Naive B cell (primary cell): ENCODE results near the gene CD72. TPM values are rescaled to one million over a fixed set of nuclear protein-coding genes. Genes with fewer than 3 reads are reported as not detected.
"Not testable (repeated sequence)": the region's sequence is repeated elsewhere in the genome, so short reads cannot be mapped to it uniquely, and the experiment has no call there.

Experiments used
- ATAC-seq, 2 donors: fragments of 150-1000 bp; cut with Tn5 transposase; 2 replicates each; pipeline ENCODE4 v1.10.0; 2021; ENCODE audit warnings: low read depth in 2 of 2, mild to moderate bottlenecking in 2 of 2, moderate library complexity in 2 of 2
- DNase-seq: peaks from one replicate; pipeline ENCODE4 v3.0.0; 2022
- H3K27ac Mint-ChIP-seq, 6 donors: one replicate each; pipeline ENCODE4 v1.8.0; 2020 to 2022; ENCODE audit warnings: mild to moderate bottlenecking in 6 of 6, mixed read lengths in 6 of 6, moderate library complexity in 5 of 6, inconsistent platforms in 2 of 6
- H3K27me3 Mint-ChIP-seq, 3 donors: one replicate each; pipeline ENCODE4 v1.8.0; 2021 to 2022; ENCODE audit warnings: mixed read lengths in 3 of 3, mild to moderate bottlenecking in 1 of 3
- H3K36me3 Mint-ChIP-seq, 2 donors: one replicate each; pipeline ENCODE4 v1.8.0; 2020 to 2022; ENCODE audit warnings: mixed read lengths in 2 of 2, inconsistent platforms in 1 of 2, mild to moderate bottlenecking in 1 of 2
- H3K4me1 Mint-ChIP-seq, 3 donors: one replicate each; pipeline ENCODE4 v1.8.0; 2020 to 2022; ENCODE audit warnings: mixed read lengths in 3 of 3, inconsistent platforms in 1 of 3, mild to moderate bottlenecking in 1 of 3, moderate library complexity in 1 of 3
- H3K4me3 Mint-ChIP-seq, 8 donors: one replicate each; pipeline ENCODE4 v1.8.0; 2020 to 2022; ENCODE audit warnings: mild to moderate bottlenecking in 8 of 8, mixed read lengths in 8 of 8, moderate library complexity in 8 of 8, inconsistent platforms in 2 of 8
- H3K9me3 Mint-ChIP-seq, 7 donors: one replicate each; pipeline ENCODE4 v1.8.0; 2020 to 2022; ENCODE audit warnings: mixed read lengths in 7 of 7, mild to moderate bottlenecking in 5 of 7, inconsistent platforms in 2 of 7, moderate library complexity in 1 of 7
- polyA plus RNA-seq, 6 donors: library from polyadenylated mRNA; unstranded; fragments of 300-500 nt; fragmentation: Illumina TruSeq; gene quantifications; one replicate each; pipeline ENCODE4 v1.2.3, GENCODE V29; 2021; ENCODE audit warnings: low read depth in 6 of 6

Gene CD72
- polyA plus RNA-seq, 6 donors from 2014 or later: 293 to 418 (median 315) TPM

DNA sequence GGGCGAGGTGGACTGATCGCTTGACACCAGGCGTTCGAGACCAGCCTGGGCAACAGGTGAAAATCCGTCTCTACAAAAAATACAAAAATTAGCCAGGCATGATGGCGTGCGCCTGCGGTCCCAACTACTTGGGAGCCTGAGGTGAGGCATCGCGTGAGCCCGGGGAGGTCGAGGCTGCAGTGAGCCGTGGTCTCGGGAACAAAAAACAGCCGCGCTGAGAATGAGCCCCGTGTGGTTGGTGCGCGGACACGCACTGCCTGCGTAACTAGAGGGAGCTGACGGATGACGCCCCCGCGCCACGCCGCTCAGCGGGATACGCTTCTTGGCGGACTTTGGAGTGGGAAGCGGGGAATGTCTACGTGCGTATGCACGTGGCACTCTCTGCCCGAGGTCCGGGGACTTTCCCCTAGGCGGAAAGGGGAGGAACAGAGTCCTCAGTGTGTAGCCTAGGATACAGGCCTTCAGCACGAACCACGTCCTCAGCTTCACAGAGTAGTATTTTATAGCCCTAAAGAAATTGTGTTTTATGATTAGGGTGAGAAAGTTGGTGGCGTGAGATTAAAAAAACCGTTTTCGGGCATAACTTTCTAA is 39.4 kb upstream of the CD72 start, which contains the start of gene RMRP:
Gene RMRP, minus strand, starts transcription at position 474 of the 591 bp plus-strand sequence.
- Mint-ChIP-seq H3K4me1 (peaks cover 57 to 82% (median 64%) of the 10 kb centered on the region in 3 donors), H3K27me3 (peaks cover 0 to 5% (median 5%) of the 10 kb centered on the region in 3 donors), H3K27ac (peak within 1 kb of the TSS; percentile 98 to 100 (median 100)), H3K36me3 (no peaks in the 10 kb centered on the region), H3K9me3 (peaks cover 0 to 5% (median 0%) of the 10 kb centered on the region in 7 donors), H3K4me3 (peak within 1 kb of the TSS; percentile 75 to 94 (median 93))
- ATAC-seq (peak; percentile 76 to 78), DNase-seq (peak; percentile 91)

DNA sequence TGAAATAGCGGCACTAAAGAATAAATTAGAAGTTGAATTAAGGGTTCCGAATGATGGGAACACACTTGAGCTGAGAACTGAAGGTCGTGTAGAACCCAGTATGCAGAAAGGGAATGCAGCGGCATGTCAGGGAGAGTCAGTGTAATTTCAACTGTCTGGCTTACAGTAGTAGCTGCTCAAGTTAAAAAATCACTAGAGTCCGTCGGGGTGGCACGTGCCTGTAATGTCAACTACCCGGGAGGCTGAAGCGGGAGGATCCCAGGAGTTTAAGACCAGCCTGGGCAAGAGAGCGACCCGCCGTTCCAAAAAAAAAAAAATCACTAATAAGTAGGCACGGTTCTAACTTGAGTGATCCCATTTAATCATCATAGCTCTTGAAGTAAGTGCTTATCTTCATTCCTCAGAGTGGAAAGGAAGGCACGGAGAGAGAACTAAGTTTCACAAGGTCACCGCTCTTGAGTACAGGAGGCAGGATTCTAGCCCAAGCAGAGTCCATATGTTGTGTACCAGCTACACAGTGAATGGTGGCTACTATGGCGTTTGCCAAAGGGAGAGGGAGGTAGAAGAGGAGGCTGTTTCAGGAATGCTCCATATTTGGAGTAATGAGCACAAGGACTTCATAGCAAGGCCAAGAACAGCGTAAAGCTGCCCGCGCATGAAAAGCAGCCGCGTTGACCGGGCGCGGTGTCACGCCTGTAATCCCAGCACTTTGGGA is 38.8 kb upstream of the CD72 start:
- peak overlapping the region; percentile 75 to 94 (median 93) for H3K4me3 Mint-ChIP-seq
- ATAC-seq (no peak), DNase-seq (no peak)
- H3K9me3 Mint-ChIP-seq: peaks cover 0 to 5% (median 0%) of the 10 kb centered on the region in 7 donors
- peaks cover 51 to 77% (median 58%) of the 10 kb centered on the region in 3 donors for H3K4me1 Mint-ChIP-seq
- H3K27ac Mint-ChIP-seq: peak overlapping the region; percentile 98 to 100 (median 100)
- H3K36me3 Mint-ChIP-seq: no peaks in the 10 kb centered on the region
- peaks cover 0 to 5% (median 5%) of the 10 kb centered on the region in 3 donors for H3K27me3 Mint-ChIP-seq

DNA sequence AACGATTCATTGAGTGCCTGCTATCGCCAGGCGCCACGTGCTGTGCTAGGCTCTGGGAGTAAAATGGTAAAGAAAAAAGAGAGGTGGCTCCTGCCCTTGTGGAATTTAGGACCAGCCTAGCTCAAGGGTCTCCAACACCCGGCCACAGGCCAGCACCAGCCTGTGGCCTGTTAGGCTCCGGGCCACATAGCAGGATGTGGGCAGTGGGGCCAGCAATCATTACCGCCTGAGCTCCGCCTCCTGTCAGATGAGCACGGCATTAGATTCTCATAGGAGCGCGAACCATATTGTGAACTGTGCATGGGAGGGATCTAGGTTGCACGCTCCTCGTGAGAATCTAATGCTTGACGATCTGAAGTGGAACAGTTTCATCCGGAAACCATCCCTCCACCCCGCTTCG is 38.1 kb upstream of the CD72 start:
- Mint-ChIP-seq H3K36me3 (no peaks in the 10 kb centered on the region), H3K27me3 (peaks cover 0 to 5% (median 5%) of the 10 kb centered on the region in 3 donors), H3K27ac (peak overlapping the region; percentile 98 to 100 (median 100)), H3K4me1 (peaks cover 49 to 78% (median 59%) of the 10 kb centered on the region in 3 donors), H3K4me3 (peak overlapping the region in 7 of 8 donors; percentile 58 to 94 (median 89)), H3K9me3 (peaks cover 0 to 5% (median 0%) of the 10 kb centered on the region in 7 donors)
- ATAC-seq (no peak), DNase-seq (no peak)

DNA sequence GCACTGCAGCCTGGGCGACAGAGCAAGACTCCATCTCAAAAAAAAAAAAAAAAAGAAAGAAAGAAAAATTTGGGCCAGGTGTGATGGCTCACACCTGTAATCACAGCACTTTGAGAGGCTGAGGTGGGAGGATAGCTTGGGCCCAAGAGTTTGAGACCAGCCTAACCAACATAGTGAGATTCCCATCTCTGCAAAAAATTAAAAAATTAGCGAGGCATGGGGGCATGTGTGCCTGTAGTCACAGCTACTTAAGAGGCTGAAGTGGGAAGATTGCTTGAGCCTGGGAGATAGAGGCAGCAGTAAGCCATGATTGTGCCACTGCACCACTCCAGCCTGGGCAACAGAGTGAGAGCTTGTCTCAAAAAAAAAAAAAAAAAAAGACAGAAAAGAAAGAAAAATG is 35.4 kb upstream of the CD72 start:
- Mint-ChIP-seq H3K27ac (peak overlapping the region in 5 of 6 donors; percentile 20 to 93 (median 77)), H3K4me1 (peaks cover 49 to 78% (median 62%) of the 10 kb centered on the region in 3 donors)

DNA sequence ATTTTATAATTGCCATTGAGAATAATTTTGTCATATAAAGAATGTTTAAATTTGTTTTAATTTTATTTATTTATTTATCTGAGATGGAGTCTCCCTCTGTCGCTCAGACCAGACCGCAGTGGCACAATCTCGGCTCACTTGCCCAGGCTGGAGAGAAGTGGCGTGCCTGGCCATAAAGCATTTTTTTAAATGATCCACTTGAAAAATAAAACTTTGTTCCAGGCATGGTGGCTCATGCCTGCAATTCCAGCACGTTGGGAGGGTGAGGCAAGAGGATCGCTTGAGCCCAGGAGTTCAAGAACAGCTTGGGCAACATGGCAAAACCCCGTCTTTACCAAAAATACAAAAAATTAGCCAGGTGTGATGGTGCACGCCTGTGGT is 34.6 kb upstream of the CD72 start:
- Mint-ChIP-seq H3K36me3 (no peaks in the 10 kb centered on the region), H3K9me3 (peaks cover 0 to 3% (median 0%) of the 10 kb centered on the region in 7 donors), H3K27ac (no peak overlapping the region), H3K4me1 (peaks cover 54 to 84% (median 64%) of the 10 kb centered on the region in 3 donors), H3K4me3 (no peak overlapping the region), H3K27me3 (peaks cover 0 to 3% (median 3%) of the 10 kb centered on the region in 3 donors)
- DNase-seq (no peak), ATAC-seq (no peak)

More for the DNA sequence above, 35.4 kb upstream of the CD72 start:
- ATAC-seq: no peak
- Mint-ChIP-seq H3K36me3 (no peaks in the 10 kb centered on the region), H3K4me3 (peak overlapping the region in 1 of 8 donors; percentile 5), H3K9me3 (peaks cover 0 to 5% (median 0%) of the 10 kb centered on the region in 7 donors), H3K27me3 (peaks cover 0 to 5% (median 5%) of the 10 kb centered on the region in 3 donors)
- DNase-seq: no peak

DNA sequence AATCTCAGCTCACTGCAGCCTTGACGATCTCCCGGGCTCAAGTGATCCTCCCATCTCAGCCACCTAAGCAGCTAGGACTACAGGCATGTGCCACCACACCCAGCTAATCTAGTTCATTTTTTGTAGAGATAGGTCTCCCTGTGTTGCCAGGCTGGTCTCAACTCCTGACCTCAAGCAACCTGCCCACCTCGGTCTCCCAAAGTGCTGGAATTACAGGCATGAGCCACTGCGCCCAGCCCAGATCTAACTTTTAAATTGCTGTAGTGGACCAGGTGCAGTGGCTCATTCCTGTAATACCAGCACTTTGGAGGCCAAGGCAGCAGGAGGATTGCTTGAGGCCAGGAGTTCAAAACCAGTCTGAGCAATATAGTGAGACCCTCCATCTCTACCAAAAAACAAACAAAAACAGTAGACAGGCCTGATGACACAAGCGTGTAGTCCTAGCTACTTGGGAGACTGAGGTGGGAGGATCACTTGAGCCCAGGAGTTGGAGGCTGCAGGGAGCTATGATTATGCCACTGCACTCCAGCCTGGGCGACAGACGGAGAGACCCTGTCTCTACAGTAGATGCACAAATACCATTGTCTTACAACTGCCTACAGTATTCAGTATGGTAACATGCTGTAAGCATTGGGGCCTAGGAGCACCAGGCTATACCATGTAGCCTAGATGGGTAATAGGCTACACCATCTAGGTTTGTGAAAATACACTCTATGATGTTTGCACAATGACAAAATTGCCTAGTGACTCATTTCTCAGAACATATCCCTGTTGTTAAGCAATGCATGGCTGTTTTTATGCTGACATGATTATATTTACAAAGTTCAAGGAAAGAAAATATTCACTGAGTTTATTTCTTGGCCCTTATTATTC is 34.0 kb upstream of the CD72 start:
- H3K9me3 Mint-ChIP-seq: no peaks in the 10 kb centered on the region
- H3K4me1 Mint-ChIP-seq: peaks cover 54 to 84% (median 64%) of the 10 kb centered on the region in 3 donors
- peak overlapping the region; percentile 29 to 98 (median 86) for H3K4me3 Mint-ChIP-seq
- ATAC-seq (no peak), DNase-seq (no peak)
- H3K36me3 Mint-ChIP-seq: no peaks in the 10 kb centered on the region
- no peaks in the 10 kb centered on the region for H3K27me3 Mint-ChIP-seq
- H3K27ac Mint-ChIP-seq: peak overlapping the region in 5 of 6 donors; percentile 17 to 96 (median 52)

DNA sequence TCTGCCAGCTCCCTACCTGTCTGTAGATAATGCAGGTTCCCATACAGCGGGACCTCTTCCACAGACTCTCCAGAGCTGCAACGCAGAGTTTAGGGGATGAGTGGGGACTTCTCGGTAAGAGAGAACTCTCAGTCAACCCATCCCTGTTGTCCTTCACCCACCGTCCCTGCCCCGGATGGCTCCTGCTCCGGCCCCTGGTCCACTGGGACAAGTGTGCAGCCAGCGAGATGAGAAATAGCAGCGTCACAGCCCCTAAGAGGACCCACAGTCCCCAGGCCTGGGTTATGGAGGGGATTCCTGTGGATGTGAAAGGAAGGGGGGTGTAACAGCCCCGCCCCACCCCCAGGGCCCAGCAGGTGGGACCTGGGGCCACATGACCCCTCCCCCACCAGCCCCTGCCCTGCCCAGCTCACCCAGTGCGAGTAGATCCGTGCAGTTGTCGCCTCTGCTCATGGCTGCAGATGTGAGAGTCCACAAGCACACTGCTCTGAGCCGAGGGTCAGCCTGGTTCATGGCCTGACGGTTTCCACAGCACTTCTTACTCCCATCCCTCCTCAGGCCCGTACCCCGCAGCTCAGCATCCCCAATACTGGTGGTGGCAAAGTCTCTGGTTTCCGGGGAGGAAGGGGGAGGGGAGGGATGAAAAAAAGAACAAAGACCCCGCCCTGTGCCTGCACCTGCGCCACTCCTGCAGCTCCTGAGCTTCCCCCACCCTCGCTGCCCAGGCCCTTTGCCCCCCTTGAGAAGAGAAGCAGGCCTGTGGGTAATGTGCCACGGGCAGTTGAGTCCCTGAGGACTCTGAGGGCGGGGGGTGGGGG is 32.3 kb upstream of the CD72 start, which contains the start of gene SIT1:
Gene SIT1, minus strand, starts transcription at position 591 of the 818 bp plus-strand sequence. Its CDS starts 78 bp downstream, at position 513.
- DNase-seq: peak; percentile 42
- H3K4me3 Mint-ChIP-seq: peak within 1 kb of the TSS; percentile 82 to 98 (median 95)
- no peaks in the 10 kb centered on the region for H3K27me3 Mint-ChIP-seq
- H3K9me3 Mint-ChIP-seq: no peaks in the 10 kb centered on the region
- H3K36me3 Mint-ChIP-seq: no peaks in the 10 kb centered on the region
- H3K27ac Mint-ChIP-seq: peak within 1 kb of the TSS; percentile 79 to 96 (median 92)
- no peak for ATAC-seq
- peaks cover 46 to 75% (median 57%) of the 10 kb centered on the region in 3 donors for H3K4me1 Mint-ChIP-seq

DNA sequence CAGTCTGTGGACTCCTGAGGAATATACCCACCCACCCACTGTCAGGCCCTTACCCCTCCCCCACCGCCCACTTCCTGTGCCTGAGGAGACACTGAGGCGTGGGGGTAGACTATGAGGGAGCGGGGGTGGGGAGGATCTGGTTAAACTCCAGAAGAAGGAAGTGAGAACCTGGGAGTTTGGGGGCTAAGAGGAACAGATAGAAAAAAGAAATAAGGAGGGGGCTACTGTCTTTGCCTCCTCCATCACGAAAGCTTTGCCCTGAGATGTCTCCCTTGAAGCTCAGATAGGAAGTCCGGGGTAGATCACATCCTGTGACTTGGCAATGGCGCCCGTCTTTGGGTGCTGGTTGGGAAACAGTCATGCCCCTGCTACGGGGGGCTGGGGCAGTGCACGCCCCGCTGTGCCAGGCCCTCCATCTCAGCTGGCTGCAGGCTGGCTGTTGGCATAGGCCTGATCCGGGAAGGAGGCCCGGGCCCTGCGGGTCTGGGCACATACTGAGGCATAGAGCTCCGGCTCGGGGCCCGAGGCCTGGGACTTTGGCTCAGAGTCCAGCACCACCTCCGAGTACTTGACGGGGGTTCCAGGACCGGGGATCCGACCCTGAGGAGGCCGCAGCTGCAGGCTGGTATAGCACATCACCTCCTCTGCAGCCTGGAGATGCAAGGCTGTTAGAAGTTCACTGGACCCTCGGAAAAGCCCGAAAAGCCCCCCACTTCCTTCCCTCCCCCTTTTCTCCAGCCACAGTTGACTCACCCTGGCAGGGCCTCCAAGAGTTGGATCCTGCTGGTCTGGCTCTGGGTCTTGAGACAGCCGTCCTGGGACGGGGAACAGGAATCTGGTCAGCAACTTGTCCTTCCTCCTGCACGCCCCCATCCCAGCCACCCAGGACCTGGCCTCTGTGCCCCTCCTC is 31.5 kb upstream of the CD72 start:
- H3K27me3 Mint-ChIP-seq: no peaks in the 10 kb centered on the region
- H3K36me3 Mint-ChIP-seq: no peaks in the 10 kb centered on the region

DNA sequence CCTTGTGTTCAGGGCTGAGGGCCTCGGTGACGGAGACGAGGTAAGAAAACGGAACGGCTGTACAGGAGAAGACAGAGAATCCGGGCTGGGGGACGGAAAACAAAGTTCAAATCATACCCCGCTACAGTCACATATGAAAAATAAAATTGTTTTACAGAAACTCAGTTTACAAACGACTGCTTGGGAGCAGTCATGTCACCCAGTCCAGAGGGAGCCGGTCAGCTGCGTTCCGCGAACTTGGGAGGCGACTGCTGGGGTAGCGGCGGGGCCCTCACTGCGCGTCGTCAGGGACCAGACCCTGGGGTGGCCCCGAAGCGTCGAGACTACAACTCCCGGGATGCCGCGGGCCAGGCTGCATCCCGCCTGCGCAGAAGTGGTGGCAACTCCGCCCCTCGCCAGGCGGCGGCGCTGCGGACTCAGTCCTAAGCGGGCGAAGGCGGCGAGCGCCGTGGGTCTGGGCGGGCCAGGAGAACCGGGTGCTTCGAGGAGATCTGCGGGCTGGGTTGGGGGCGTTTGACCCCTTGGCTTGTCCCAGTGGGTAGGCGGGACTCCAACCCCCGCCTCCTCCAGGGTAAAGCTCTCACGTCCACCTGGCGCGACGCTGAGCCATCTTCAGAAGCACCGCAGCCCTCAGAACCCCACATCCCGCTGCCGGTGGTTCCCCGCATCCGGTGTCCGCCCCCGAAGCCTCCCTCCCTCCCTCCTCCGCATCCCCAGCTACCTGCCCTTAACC is 28.5 kb upstream of the CD72 start:
- H3K36me3 Mint-ChIP-seq: no peaks in the 10 kb centered on the region
- ATAC-seq (peak; percentile 83 to 86), DNase-seq (peak; percentile 92)
- H3K27ac Mint-ChIP-seq: peak overlapping the region; percentile 96 to 99 (median 98)
- H3K4me3 Mint-ChIP-seq: peak overlapping the region; percentile 96 to 99 (median 98)
- H3K4me1 Mint-ChIP-seq: peaks cover 55 to 87% (median 82%) of the 10 kb centered on the region in 3 donors
- H3K9me3 Mint-ChIP-seq: no peaks in the 10 kb centered on the region
- no peaks in the 10 kb centered on the region for H3K27me3 Mint-ChIP-seq

More for the DNA sequence above, 31.5 kb upstream of the CD72 start:
- DNase-seq (peak; percentile 37), ATAC-seq (no peak)
- Mint-ChIP-seq H3K4me1 (peaks cover 44 to 78% (median 66%) of the 10 kb centered on the region in 3 donors), H3K4me3 (peak overlapping the region; percentile 82 to 98 (median 95)), H3K27ac (peak overlapping the region; percentile 90 to 98 (median 94)), H3K9me3 (no peaks in the 10 kb centered on the region)

DNA sequence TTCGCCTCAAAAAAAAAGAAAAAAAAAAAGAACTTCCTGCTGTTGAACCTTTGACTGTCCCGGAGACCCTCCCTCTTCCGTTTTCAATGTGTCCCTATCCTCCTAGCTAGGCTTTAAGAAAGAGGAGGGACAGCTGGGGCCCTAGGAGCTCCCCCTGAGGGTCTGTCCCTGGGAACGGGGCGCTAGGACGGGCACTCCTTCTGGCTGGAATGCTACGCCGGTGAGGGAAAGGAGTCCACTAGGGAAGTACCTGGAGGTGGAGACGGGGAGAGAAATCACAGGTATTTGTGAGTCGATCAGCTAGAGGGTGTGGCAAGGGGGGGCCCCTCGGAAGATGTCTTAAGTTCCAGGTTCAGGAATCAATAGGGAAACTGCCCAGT is 27.9 kb upstream of the CD72 start:
- H3K27ac Mint-ChIP-seq: peak overlapping the region; percentile 96 to 99 (median 98)

DNA sequence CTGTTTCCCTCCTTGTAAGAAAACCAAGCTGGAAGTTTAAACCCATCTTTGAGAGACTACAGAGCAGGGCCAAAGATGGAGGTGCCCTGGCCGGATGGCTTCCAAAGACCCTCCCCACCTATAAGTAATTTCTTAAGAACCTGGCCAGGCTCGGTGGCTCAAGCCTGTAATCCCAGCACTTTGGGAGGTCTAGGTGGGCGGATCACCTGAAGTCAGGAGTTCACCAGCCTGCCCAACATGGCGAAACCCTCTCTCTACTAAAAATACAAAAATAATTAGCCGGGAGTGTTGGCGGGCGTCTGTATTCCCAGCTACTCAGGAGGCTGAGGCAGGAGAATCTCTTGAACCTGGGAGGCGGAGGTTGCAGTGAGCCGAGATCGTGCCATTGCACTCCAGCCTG is 27.5 kb upstream of the CD72 start:
- not testable (repeated sequence) for ATAC-seq, H3K27me3 Mint-ChIP-seq, DNase-seq, H3K36me3 Mint-ChIP-seq, H3K9me3 Mint-ChIP-seq
- peaks cover 55 to 87% (median 82%) of the 10 kb centered on the region in 3 donors for H3K4me1 Mint-ChIP-seq
- H3K4me3 Mint-ChIP-seq: peak overlapping the region; percentile 96 to 99 (median 98)
- peak overlapping the region; percentile 96 to 99 (median 98) for H3K27ac Mint-ChIP-seq

More for the DNA sequence above, 27.9 kb upstream of the CD72 start:
- ATAC-seq: no peak
- peaks cover 57 to 87% (median 82%) of the 10 kb centered on the region in 3 donors for H3K4me1 Mint-ChIP-seq
- H3K27me3 Mint-ChIP-seq: no peaks in the 10 kb centered on the region
- H3K4me3 Mint-ChIP-seq: peak overlapping the region; percentile 96 to 99 (median 98)
- no peaks in the 10 kb centered on the region for H3K9me3 Mint-ChIP-seq
- H3K36me3 Mint-ChIP-seq: no peaks in the 10 kb centered on the region
- DNase-seq: no peak
